GM10266 (cell line): Measurements from ENCODE around the gene KCNH1.

Experiments used
- DNase-seq: peaks from one replicate; pipeline ENCODE4 v3.0.0; 2012; ENCODE audit errors: extremely low spot score
- CTCF ChIP-seq: IDR thresholded peaks from 2 replicates; pipeline ENCODE4 v1.5.1; 2012; ENCODE audit warnings: mild to moderate bottlenecking, low read depth; ENCODE audit not compliant: control insufficient read depth, insufficient read depth; ENCODE audit errors: missing control alignments

KCNH1 gene

DNA sequence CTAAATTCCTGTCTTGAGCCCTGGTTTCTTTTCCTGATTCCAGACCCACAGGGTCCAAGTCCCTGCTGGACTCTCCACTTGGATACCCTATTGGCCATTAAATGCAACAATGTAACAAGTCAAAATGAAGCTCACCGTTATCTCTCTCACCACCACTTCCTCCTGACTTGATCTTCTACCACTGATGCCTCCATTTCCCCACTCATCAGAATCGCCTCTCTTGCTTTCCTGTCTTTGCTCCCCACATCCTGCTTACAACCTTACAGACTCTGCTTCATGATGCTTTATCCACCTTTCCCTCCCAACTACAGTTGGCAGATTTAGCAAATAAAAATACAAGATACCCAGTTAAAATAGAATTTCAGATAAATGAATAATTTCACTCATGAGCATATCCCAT is 343.8 kb downstream of the KCNH1 start:
- TF ChIP-seq CTCF, result no peak

GRCh38 chr1:210787800-210788199 is 346.1 kb downstream of the KCNH1 start:
- TF ChIP-seq CTCF, result no peak
- DNase-seq, result no peak

More for the DNA sequence above, 343.8 kb downstream of the KCNH1 start:
- no peak for DNase-seq

DNA sequence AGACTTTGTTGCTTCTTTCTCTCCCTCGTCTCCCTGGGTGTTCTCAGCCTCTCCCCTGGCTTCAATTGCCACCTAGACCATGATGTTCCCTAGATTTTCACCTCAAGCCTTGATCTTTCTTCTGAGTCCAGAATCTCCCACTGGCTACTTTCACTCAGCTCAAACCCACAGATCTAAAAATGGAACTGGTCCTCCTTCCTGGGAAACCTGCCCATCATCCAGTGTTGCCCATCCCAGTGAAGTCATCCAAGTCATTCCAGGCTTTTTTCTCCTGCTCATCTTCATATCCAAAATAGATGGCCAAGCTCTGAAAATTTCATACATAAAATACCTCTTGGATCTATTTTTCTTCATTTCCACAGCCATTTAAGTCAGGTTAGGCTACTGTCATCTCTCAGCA is 347.4 kb downstream of the KCNH1 start:
- no peak for TF ChIP-seq CTCF
- no peak for DNase-seq

DNA sequence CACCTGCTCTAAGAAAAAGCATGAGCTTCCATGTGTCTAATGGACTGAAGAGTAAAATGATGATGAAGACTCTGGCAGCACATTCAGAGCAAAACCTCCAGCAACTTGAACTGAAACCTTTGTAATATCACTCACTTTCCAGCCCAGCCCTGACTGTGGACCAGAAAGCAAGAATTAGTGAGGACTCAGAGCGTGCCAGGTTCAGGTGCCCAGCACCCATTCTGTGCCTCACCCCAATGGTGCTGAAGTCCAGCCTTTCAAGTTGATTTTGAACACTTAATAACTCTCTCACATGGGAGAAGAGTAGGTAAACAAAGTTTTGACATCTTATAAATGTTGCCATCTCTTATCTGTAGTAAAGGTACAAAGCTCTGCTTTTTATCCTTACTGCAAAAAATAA is 350.0 kb downstream of the KCNH1 start:
- DNase-seq, result no peak
- no peak for TF ChIP-seq CTCF

DNA sequence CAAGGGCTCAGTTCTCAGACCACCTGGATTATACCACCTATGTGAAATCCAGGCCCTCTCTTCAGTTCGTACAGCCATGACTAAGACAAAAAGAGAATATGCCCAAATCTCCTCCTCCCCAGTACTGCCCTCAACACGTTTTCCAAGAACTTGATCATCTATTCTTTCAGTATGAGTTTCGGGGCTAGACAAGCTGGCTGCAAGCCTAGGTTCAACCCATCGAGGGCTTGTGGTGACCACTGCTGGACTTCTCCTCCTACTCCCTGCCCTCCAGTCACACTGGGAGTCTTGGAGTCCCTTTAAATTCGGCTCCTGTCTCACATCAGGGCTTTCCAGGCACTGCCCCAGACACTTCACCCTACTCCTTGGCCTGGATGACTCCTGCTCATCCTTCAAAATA is 352.3 kb downstream of the KCNH1 start:
- DNase-seq, result no peak
- no peak for TF ChIP-seq CTCF

DNA sequence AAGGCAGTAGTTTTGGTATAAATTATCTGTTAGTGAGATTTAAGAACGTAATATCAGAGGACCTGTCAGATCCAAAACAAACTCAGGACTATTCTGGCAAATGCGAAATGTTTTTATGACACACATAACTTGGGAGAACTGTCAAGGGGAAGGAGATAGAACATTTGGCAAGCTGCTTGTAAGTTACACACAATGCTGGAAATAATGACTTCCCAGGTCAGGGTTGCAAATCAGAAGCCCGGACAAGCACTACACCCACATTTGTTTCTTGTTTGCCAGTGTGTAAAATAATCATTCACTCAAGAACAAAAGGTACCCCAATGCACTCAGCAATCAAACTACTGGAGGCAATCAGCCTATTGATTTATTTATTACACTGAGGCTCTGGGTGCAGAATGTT is 354.7 kb downstream of the KCNH1 start:
- TF ChIP-seq CTCF, result no peak
- DNase-seq, result no peak

DNA sequence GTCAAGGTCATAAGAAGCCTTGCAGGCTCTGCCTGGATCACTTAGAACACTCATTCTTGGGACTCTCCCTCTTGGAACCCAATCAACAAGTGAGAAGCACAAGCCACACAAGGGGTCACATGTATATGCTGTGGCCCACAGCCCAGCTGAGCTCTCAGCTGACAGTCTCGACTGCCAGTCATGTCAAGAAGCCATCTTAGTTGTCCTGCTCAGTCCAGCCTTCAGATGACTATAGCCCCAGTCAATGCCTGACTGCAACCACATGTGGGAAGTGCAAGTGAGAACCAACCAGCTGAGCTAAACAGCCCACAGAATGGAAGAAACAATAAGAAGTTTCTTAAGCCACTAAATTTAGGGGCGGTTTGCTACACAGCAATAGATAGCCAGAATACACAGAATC is 356.0 kb downstream of the KCNH1 start:
- DNase-seq, result no peak
- TF ChIP-seq CTCF, result no peak

DNA sequence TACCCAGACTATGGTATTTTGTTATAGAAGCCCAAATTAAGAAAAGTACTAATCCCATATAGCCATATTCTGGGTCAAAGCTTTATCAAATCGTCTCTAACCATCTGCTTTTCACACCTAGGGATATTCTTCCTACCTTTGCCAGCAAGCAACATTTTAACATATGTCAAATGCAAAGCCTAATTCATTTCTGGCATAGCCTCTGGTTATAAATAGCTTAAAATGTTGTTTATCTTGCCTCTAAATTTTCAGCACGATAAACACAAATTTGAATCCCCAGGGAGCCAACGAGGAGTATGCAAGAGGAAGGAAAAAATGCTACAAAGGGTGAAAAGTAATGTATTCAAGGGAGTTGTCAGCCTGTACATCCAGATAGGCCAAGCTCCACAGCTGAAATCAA is 357.2 kb downstream of the KCNH1 start:
- no peak for TF ChIP-seq CTCF
- no peak for DNase-seq
